Stimulated activated CD4-positive, alpha-beta T cell treated with anti-CD3 and anti-CD28 coated beads, Interleukin-1b, Interleukin-23, amount 100 ng/mL, for 48 hours (primary cell): Measurements from ENCODE around the gene TYW1B.
"Not testable (repeated sequence)": the region's sequence is repeated elsewhere in the genome, so short reads cannot be mapped to it uniquely, and the experiment has no call there.

Source experiments
- DNase-seq: peaks from one replicate; pipeline ENCODE4 v3.0.0-alpha.2; 2020

Gene TYW1B

GRCh38 chr7:72618435-72619180 lies 209.4 kb downstream of the TYW1B start:
- DNase-seq = not testable (repeated sequence)

GRCh38 chr7:72609761-72610160 lies 218.2 kb downstream of the TYW1B start:
- not testable (repeated sequence) for DNase-seq

GRCh38 chr7:72607988-72608387 lies 220.0 kb downstream of the TYW1B start:
- not testable (repeated sequence) for DNase-seq

GRCh38 chr7:72605863-72606431 lies 222.1 kb downstream of the TYW1B start:
- DNase-seq = not testable (repeated sequence)

- DNase-seq = not testable (repeated sequence)
Observed at GRCh38 chr7:72604771-72605611, 223.0 kb downstream of the TYW1B start.

- not testable (repeated sequence) for DNase-seq
Observed at GRCh38 chr7:72603476-72603875, 224.5 kb downstream of the TYW1B start.

- no peak for DNase-seq
Observed at GRCh38 chr7:72603073-72603472, 224.9 kb downstream of the TYW1B start.

GRCh38 chr7:72601683-72602082 lies 226.3 kb downstream of the TYW1B start:
- not testable (repeated sequence) for DNase-seq

GRCh38 chr7:72590023-72590422 lies 238.0 kb downstream of the TYW1B start:
- DNase-seq = not testable (repeated sequence)

- not testable (repeated sequence) for DNase-seq
Observed at GRCh38 chr7:72587267-72587666, 240.7 kb downstream of the TYW1B start.

GRCh38 chr7:72584576-72584975 lies 243.4 kb downstream of the TYW1B start:
- not testable (repeated sequence) for DNase-seq

GRCh38 chr7:72583620-72584361 lies 244.2 kb downstream of the TYW1B start:
- DNase-seq = not testable (repeated sequence)

GRCh38 chr7:72580142-72580770 lies 247.7 kb downstream of the TYW1B start:
- not testable (repeated sequence) for DNase-seq

GRCh38 chr7:72577107-72577506 lies 250.9 kb downstream of the TYW1B start:
- DNase-seq = no peak

GRCh38 chr7:72561988-72562387 lies 266.0 kb downstream of the TYW1B start:
- not testable (repeated sequence) for DNase-seq

GRCh38 chr7:72559546-72559945 lies 268.5 kb downstream of the TYW1B start:
- not testable (repeated sequence) for DNase-seq

GRCh38 chr7:72556733-72557132 lies 271.3 kb downstream of the TYW1B start:
- not testable (repeated sequence) for DNase-seq

- DNase-seq = not testable (repeated sequence)
Observed at GRCh38 chr7:72555238-72555637, 272.8 kb downstream of the TYW1B start.

- not testable (repeated sequence) for DNase-seq
Observed at GRCh38 chr7:72554401-72554800, 273.6 kb downstream of the TYW1B start.

GRCh38 chr7:72550454-72550853 lies 277.5 kb downstream of the TYW1B start:
- DNase-seq = not testable (repeated sequence)

- not testable (repeated sequence) for DNase-seq
Observed at GRCh38 chr7:72546586-72547237, 281.3 kb downstream of the TYW1B start.

GRCh38 chr7:72544531-72544930 lies 283.5 kb downstream of the TYW1B start:
- not testable (repeated sequence) for DNase-seq
